ENCODE results near the gene DNAJB2.

- TF ChIP-seq, protein P1, sequence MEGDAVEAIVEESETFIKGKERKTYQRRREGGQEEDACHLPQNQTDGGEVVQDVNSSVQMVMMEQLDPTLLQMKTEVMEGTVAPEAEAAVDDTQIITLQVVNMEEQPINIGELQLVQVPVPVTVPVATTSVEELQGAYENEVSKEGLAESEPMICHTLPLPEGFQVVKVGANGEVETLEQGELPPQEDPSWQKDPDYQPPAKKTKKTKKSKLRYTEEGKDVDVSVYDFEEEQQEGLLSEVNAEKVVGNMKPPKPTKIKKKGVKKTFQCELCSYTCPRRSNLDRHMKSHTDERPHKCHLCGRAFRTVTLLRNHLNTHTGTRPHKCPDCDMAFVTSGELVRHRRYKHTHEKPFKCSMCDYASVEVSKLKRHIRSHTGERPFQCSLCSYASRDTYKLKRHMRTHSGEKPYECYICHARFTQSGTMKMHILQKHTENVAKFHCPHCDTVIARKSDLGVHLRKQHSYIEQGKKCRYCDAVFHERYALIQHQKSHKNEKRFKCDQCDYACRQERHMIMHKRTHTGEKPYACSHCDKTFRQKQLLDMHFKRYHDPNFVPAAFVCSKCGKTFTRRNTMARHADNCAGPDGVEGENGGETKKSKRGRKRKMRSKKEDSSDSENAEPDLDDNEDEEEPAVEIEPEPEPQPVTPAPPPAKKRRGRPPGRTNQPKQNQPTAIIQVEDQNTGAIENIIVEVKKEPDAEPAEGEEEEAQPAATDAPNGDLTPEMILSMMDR (IDR thresholded peaks at IDR 0.05; ENCODE audit: borderline replicate concordance, extremely low read depth, low read length, poor library complexity, severe bottlenecking) = no peak
- TF ChIP-seq EZH2 (IDR thresholded peaks at IDR 0.05; ENCODE audit: borderline replicate concordance, low read depth, low read length, severe bottlenecking) = no peak
Observed at GRCh38 chr2:219266886-219267285, 12.3 kb upstream of the DNAJB2 start.

All from DND-41 (cell line).